K562 (cell line): Measurements from ENCODE around the gene SYTL2. TPM values are rescaled to one million over a fixed set of nuclear protein-coding genes. Genes with fewer than 3 reads are reported as not detected.

Experiments
- ELF2 ChIP-seq: fragments of 250-450 bp; sonication (Bioruptor Pico); IDR thresholded peaks from 2 replicates; pipeline ENCODE4 v1.5.0; 2021; ENCODE audit warnings: mild to moderate bottlenecking
- GABPB2 ChIP-seq: fragments of 250-450 bp; sonication (Bioruptor Pico); conservative IDR thresholded peaks from 2 replicates; pipeline ENCODE4 v1.5.1; 2021; ENCODE audit warnings: mild to moderate bottlenecking
- HOXB6 ChIP-seq: fragments of 250-450 bp; sonication (Bioruptor Pico); IDR thresholded peaks from 2 replicates; pipeline ENCODE4 v1.5.1; 2022; ENCODE audit warnings: mild to moderate bottlenecking, borderline replicate concordance
- MCM5 ChIP-seq: fragments of 450-650 bp; IDR thresholded peaks from 2 replicates; pipeline ENCODE4 v1.6.1; 2016; ENCODE audit warnings: low read depth
- MCM7 ChIP-seq, 2 experiments: fragments of 450-650 bp; IDR thresholded peaks; 2 replicates each; pipeline ENCODE4 v1.6.1; 2016 to 2018
- MITF ChIP-seq: IDR thresholded peaks from 2 replicates; pipeline ENCODE4 v1.6.1; 2014; ENCODE audit warnings: antibody characterized with exemption
- SRSF1 ChIP-seq: fragments of 200-400 bp; formaldehyde crosslinking; IDR thresholded peaks from 2 replicates; pipeline ENCODE4 v1.6.1; 2017; ENCODE audit warnings: mild to moderate bottlenecking, low read depth, low read length, moderate library complexity
- USF2 ChIP-seq: sonication (generic); formaldehyde crosslinking; IDR thresholded peaks from 2 replicates; pipeline ENCODE4 v1.5.0; 2020; ENCODE audit warnings: missing genetic modification reagents
- XRCC5 ChIP-seq: fragments of 200-400 bp; formaldehyde crosslinking; IDR thresholded peaks from 2 replicates; pipeline ENCODE4 v1.6.1; 2017; ENCODE audit warnings: low read depth, mild to moderate bottlenecking, low read length
- ZNF592 ChIP-seq: fragments of 450-650 bp; IDR thresholded peaks from 2 replicates; pipeline ENCODE4 v1.6.1; 2017; ENCODE audit warnings: antibody characterized with exemption, mild to moderate bottlenecking
- polyA plus RNA-seq, 8 experiments: library from polyadenylated mRNA; depleted of rRNA in 4 of 8; stranded (reverse) in 5 of 8; unstranded in 3 of 8; fragments of >200 nt; fragmentation: Nextera tagmentation in 2 of 8; fragmentation: Illumina TruSeq in 1 of 8; extraction: Ambion mirVana in 2 of 8; extraction: Trizol in 1 of 8; gene quantifications; 2 replicates each; pipeline versions ENCODE4 v1.2.1 to v1.2.3, GENCODE V29; 2011 to 2014; ENCODE audit warnings: inconsistent platforms in 1 of 8, missing spikeins in 1 of 8
- total RNA-seq, 7 experiments: library from RNA; depleted of rRNA in 6 of 7; stranded (reverse); fragments of >200 nt in 6 of 7; fragmentation: Illumina TruSeq in 2 of 7; extraction: Trizol in 2 of 7; gene quantifications; 2 replicates each; pipeline versions ENCODE4 v1.2.1 to v1.2.3, GENCODE V29; 2011 to 2021; ENCODE audit warnings: low replicate concordance in 1 of 7
- TF ChIP-seq, protein P1 (sequence below): fragments of 450-650 bp; IDR thresholded peaks from 2 replicates; pipeline ENCODE4 v1.7.0; 2016; ENCODE audit warnings: borderline replicate concordance

Gene SYTL2
- total and polyA plus RNA-seq, 9 of the 15 experiments (the other 6 are each of a cell fraction or from before 2014, with no cell fraction given), result 0.05 to 0.57 (median 0.35) TPM

DNA sequence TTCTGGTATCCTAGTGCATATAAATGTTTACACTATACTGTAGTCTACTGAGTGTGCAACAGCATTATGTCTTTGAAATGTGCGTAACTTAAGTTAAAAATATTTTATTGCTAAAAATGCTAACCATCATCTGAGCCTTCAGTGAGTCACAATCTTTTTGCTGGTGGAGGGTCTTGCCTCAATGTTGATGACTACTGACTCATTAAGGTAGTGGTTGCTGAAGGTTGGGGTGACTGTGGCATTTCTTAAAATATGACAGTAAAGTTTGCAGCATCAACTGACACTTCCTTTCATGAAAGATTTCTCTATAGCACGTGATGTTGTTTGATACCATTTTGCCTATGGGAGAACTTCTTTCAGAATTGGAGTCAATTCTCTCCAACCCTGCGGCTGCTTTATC is 137.5 kb downstream of the SYTL2 start (continued):
- TF ChIP-seq ZNF592, result no peak
- no peak for TF ChIP-seq MCM7 (IDR thresholded peaks at IDR 0.05)
- no peak for TF ChIP-seq HOXB6 (CRISPR knock-in tag)
- no peak for TF ChIP-seq XRCC5
- TF ChIP-seq MITF, result no peak
- no peak for TF ChIP-seq GABPB2 (CRISPR knock-in tag)
- TF ChIP-seq ELF2 (CRISPR knock-in tag), result no peak
- no peak for TF ChIP-seq USF2 (CRISPR knock-in tag)
- no peak for TF ChIP-seq MCM5
- no peak for TF ChIP-seq SRSF1
- TF ChIP-seq, protein P1, sequence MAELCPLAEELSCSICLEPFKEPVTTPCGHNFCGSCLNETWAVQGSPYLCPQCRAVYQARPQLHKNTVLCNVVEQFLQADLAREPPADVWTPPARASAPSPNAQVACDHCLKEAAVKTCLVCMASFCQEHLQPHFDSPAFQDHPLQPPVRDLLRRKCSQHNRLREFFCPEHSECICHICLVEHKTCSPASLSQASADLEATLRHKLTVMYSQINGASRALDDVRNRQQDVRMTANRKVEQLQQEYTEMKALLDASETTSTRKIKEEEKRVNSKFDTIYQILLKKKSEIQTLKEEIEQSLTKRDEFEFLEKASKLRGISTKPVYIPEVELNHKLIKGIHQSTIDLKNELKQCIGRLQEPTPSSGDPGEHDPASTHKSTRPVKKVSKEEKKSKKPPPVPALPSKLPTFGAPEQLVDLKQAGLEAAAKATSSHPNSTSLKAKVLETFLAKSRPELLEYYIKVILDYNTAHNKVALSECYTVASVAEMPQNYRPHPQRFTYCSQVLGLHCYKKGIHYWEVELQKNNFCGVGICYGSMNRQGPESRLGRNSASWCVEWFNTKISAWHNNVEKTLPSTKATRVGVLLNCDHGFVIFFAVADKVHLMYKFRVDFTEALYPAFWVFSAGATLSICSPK, result no peak
